SK-N-SH treated with all-trans-retinoic acid at 6 μM for 48 hours (cell line): ENCODE measurements around the gene LRFN5.

ENCODE experiments used
- ARNTL ChIP-seq: fragments of 450-650 bp; formaldehyde crosslinking; IDR thresholded peaks from 2 replicates; pipeline ENCODE4 v1.5.0; 2020; ENCODE audit warnings: low read depth, mild to moderate bottlenecking, moderate library complexity, borderline replicate concordance
- CSDC2 ChIP-seq: fragments of 250-450 bp; sonication (Bioruptor Pico); IDR thresholded peaks from 2 replicates; pipeline ENCODE4 v1.5.0; 2020; ENCODE audit warnings: mild to moderate bottlenecking, moderate library complexity
- PATZ1 ChIP-seq: fragments of 250-450 bp; sonication (Bioruptor Pico); IDR thresholded peaks from 2 replicates; pipeline ENCODE4 v1.8.0; 2020; ENCODE audit warnings: mild to moderate bottlenecking, moderate library complexity, borderline replicate concordance

GRCh38 chr14:41609704-41610183, 3.1 kb downstream of the LRFN5 start:
- TF ChIP-seq PATZ1 (CRISPR knock-in tag), result no peak
- TF ChIP-seq CSDC2, result no peak
- no peak for TF ChIP-seq ARNTL (CRISPR knock-in tag)
